Osteocyte (in vitro differentiated cells): ENCODE data around the gene C2orf15. TPM values are rescaled to one million over a fixed set of nuclear protein-coding genes. Genes with fewer than 3 reads are reported as not detected.

Experiments
- DNase-seq: peaks from one replicate; pipeline ENCODE4 v3.0.0; 2021; ENCODE audit warnings: mixed read lengths; ENCODE audit not compliant: unreplicated experiment; ENCODE audit errors: extremely low spot score
- H3K27ac Mint-ChIP-seq: one replicate; pipeline ENCODE4 v1.8.0; 2021; ENCODE audit warnings: mild to moderate bottlenecking, mixed read lengths; ENCODE audit not compliant: unreplicated experiment
- H3K27me3 Mint-ChIP-seq: one replicate; pipeline ENCODE4 v1.8.0; 2021; ENCODE audit warnings: mixed read lengths; ENCODE audit not compliant: unreplicated experiment
- H3K36me3 Mint-ChIP-seq: one replicate; pipeline ENCODE4 v1.8.0; 2021; ENCODE audit warnings: mixed read lengths; ENCODE audit not compliant: unreplicated experiment
- H3K4me1 Mint-ChIP-seq: one replicate; pipeline ENCODE4 v1.8.0; 2021; ENCODE audit warnings: mixed read lengths; ENCODE audit not compliant: unreplicated experiment
- H3K4me3 Mint-ChIP-seq: one replicate; pipeline ENCODE4 v1.8.0; 2021; ENCODE audit warnings: mild to moderate bottlenecking, moderate library complexity, mixed read lengths; ENCODE audit not compliant: unreplicated experiment
- H3K9me3 Mint-ChIP-seq: one replicate; pipeline ENCODE4 v1.8.0; 2021; ENCODE audit warnings: mixed read lengths; ENCODE audit not compliant: unreplicated experiment
- long read RNA-seq: library from polyadenylated mRNA; unstranded; transcript quantifications from one replicate; pipeline ENCODE4 v2.0.0, GENCODE V29; 2021
- total RNA-seq: library from RNA; stranded (reverse); gene quantifications from 2 replicates; pipeline ENCODE4 v1.2.1, GENCODE V29; 2021
- TF ChIP-seq, protein P1 (sequence below): fragments of 200-600 bp; sonication (generic); IDR thresholded peaks from 2 replicates; pipeline ENCODE4 v1.5.0; 2021; ENCODE audit warnings: antibody characterized with exemption, mild to moderate bottlenecking, moderate library complexity

C2orf15 gene
- total RNA-seq = 0.26 TPM in 1 of 2 replicates, not detected in the other
- long read RNA-seq, partial matches to known transcripts = 0 of 1 reads
- long read RNA-seq, other reads (novel, unspliced or antisense) = 0 of 1 reads

- Mint-ChIP-seq H3K4me3 (peak within 1 kb of the TSS; percentile 93), H3K27ac (peak within 1 kb of the TSS; percentile 75), H3K9me3 (no peaks in the 10 kb centered on the region), H3K36me3 (no peaks in the 10 kb centered on the region), H3K4me1 (peaks cover 7% of the 10 kb centered on the region), H3K27me3 (peaks cover 24% of the 10 kb centered on the region)
- TF ChIP-seq, protein P1, sequence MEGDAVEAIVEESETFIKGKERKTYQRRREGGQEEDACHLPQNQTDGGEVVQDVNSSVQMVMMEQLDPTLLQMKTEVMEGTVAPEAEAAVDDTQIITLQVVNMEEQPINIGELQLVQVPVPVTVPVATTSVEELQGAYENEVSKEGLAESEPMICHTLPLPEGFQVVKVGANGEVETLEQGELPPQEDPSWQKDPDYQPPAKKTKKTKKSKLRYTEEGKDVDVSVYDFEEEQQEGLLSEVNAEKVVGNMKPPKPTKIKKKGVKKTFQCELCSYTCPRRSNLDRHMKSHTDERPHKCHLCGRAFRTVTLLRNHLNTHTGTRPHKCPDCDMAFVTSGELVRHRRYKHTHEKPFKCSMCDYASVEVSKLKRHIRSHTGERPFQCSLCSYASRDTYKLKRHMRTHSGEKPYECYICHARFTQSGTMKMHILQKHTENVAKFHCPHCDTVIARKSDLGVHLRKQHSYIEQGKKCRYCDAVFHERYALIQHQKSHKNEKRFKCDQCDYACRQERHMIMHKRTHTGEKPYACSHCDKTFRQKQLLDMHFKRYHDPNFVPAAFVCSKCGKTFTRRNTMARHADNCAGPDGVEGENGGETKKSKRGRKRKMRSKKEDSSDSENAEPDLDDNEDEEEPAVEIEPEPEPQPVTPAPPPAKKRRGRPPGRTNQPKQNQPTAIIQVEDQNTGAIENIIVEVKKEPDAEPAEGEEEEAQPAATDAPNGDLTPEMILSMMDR = no peak
- DNase-seq = peak; percentile 96
Measured at GRCh38 chr2:99141110-99142108, at the start of gene C2orf15. TSS of gene C2orf15 (plus strand) at chr2:99141707. CDS start at chr2:99150559, 8,852 bp downstream.

- DNase-seq = no peak
- H3K9me3 Mint-ChIP-seq = peaks cover 25% of the 10 kb centered on the region
- no peak overlapping the region for H3K4me3 Mint-ChIP-seq
- peaks cover 35% of the 10 kb centered on the region for H3K27me3 Mint-ChIP-seq
- TF ChIP-seq, protein P1 = no peak
- H3K27ac Mint-ChIP-seq = no peak overlapping the region
- H3K36me3 Mint-ChIP-seq = peaks cover 2% of the 10 kb centered on the region
- no peaks in the 10 kb centered on the region for H3K4me1 Mint-ChIP-seq
Measured at GRCh38 chr2:99096728-99097127, 44.8 kb upstream of the C2orf15 start.

- TF ChIP-seq, protein P1 = no peak
- no peaks in the 10 kb centered on the region for H3K36me3 Mint-ChIP-seq
- H3K27me3 Mint-ChIP-seq = peaks cover 11% of the 10 kb centered on the region
- H3K4me3 Mint-ChIP-seq = no peak overlapping the region
- no peak for DNase-seq
- no peaks in the 10 kb centered on the region for H3K9me3 Mint-ChIP-seq
- H3K27ac Mint-ChIP-seq = no peak overlapping the region
- no peaks in the 10 kb centered on the region for H3K4me1 Mint-ChIP-seq
Measured at GRCh38 chr2:99101697-99102096, 39.8 kb upstream of the C2orf15 start.

GRCh38 chr2:99104006-99104405, 37.5 kb upstream of the C2orf15 start:
- Mint-ChIP-seq H3K27ac (no peak overlapping the region), H3K4me1 (no peaks in the 10 kb centered on the region), H3K36me3 (no peaks in the 10 kb centered on the region), H3K9me3 (no peaks in the 10 kb centered on the region), H3K27me3 (peaks cover 5% of the 10 kb centered on the region), H3K4me3 (no peak overlapping the region)
- TF ChIP-seq, protein P1 = no peak
- DNase-seq = no peak

DNA sequence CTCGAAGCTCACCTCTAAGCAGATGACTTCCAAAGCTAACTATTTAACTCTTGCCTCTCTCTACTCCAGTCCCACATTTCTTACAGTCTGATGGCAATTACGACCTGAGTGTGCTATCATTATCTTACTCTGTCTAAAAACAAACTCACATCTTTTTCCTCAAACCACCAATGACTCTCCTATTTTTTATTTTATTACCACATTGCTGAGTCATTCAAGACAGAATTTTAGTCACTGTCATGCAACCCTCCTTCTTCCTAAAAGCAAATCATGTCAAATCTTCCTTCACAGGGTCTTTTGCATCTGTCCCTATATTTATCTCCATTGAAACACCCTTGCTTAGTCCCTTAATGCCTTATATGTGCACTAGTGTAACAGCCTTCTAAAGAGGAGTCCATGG, 34.6 kb upstream of the C2orf15 start:
- H3K27me3 Mint-ChIP-seq = peaks cover 14% of the 10 kb centered on the region
- H3K27ac Mint-ChIP-seq = no peak overlapping the region
- no peak overlapping the region for H3K4me3 Mint-ChIP-seq
- TF ChIP-seq, protein P1 = no peak
- H3K36me3 Mint-ChIP-seq = no peaks in the 10 kb centered on the region
- DNase-seq = no peak
- H3K4me1 Mint-ChIP-seq = no peaks in the 10 kb centered on the region
- H3K9me3 Mint-ChIP-seq = no peaks in the 10 kb centered on the region
